WTC11 (cell line): ENCODE data around the gene MUC21. TPM values are rescaled to one million over a fixed set of nuclear protein-coding genes. Genes with fewer than 3 reads are reported as not detected.

Source experiments
- ATAC-seq: fragments of 200-7000 bp; cut with Tn5 transposase; 2 replicates; pipeline ENCODE4 v1.10.0; 2021; ENCODE audit warnings: mild to moderate bottlenecking, moderate library complexity
- CTCF ChIA-PET: fragments of 300-600 bp; sonication (Branson Sonifier 250); formaldehyde crosslinking; loops from one replicate; lab custom pipeline; 2021; ENCODE audit warnings: antibody characterized with exemption; lab: Charles Lee
- POLR2A ChIA-PET: fragments of 350-600 bp; sonication (Branson Sonifier 250); formaldehyde crosslinking; loops from one replicate; lab custom pipeline; 2021; ENCODE audit warnings: antibody characterized with exemption; lab: Charles Lee
- DNase-seq: peaks from one replicate; pipeline ENCODE4 v3.0.0; 2021; ENCODE audit warnings: low spot score
- H3K27ac Mint-ChIP-seq: 2 replicates; pipeline ENCODE4 v1.8.0; 2021; ENCODE audit warnings: mixed read lengths
- H3K27me3 Mint-ChIP-seq: 2 replicates; pipeline ENCODE4 v1.8.0; 2021; ENCODE audit warnings: low read depth, mild to moderate bottlenecking, moderate library complexity, mixed read lengths
- H3K36me3 Mint-ChIP-seq: 2 replicates; pipeline ENCODE4 v1.8.0; 2021; ENCODE audit warnings: mixed read lengths
- H3K4me1 Mint-ChIP-seq: 2 replicates; pipeline ENCODE4 v1.8.0; 2022; ENCODE audit warnings: mixed read lengths
- H3K4me3 Mint-ChIP-seq: 2 replicates; pipeline ENCODE4 v1.8.0; 2021; ENCODE audit warnings: mild to moderate bottlenecking, moderate library complexity, mixed read lengths
- H3K9me3 Mint-ChIP-seq: 2 replicates; pipeline ENCODE4 v1.8.0; 2021; ENCODE audit warnings: mixed read lengths
- CREM ChIP-seq: sonication (generic); formaldehyde crosslinking; IDR thresholded peaks from 2 replicates; pipeline ENCODE4 v1.8.1; 2022; ENCODE audit warnings: mild to moderate bottlenecking, missing genetic modification reagents, moderate library complexity
- ELF4 ChIP-seq: sonication (generic); formaldehyde crosslinking; IDR thresholded peaks from 2 replicates; pipeline ENCODE4 v1.8.1; 2022; ENCODE audit warnings: low read depth, mild to moderate bottlenecking, moderate library complexity, missing genetic modification reagents
- EMX1 ChIP-seq: fragments of 250-450 bp; sonication (Bioruptor Pico); IDR thresholded peaks from 2 replicates; pipeline ENCODE4 v1.8.0; 2021; ENCODE audit warnings: mild to moderate bottlenecking
- NR1H2 ChIP-seq: sonication (generic); formaldehyde crosslinking; IDR thresholded peaks from 2 replicates; pipeline ENCODE4 v1.9.0; 2021; ENCODE audit warnings: mild to moderate bottlenecking, moderate library complexity, missing genetic modification reagents
- PRRX2 ChIP-seq: fragments of 250-450 bp; sonication (Bioruptor Pico); IDR thresholded peaks from 2 replicates; pipeline ENCODE4 v1.8.0; 2021; ENCODE audit warnings: mild to moderate bottlenecking
- RELA ChIP-seq: sonication (generic); formaldehyde crosslinking; IDR thresholded peaks from 2 replicates; pipeline ENCODE4 v1.8.1; 2022; ENCODE audit warnings: missing genetic modification reagents, mild to moderate bottlenecking, borderline replicate concordance
- SP1 ChIP-seq: sonication (generic); formaldehyde crosslinking; conservative IDR thresholded peaks from 2 replicates; pipeline ENCODE4 v1.8.1; 2022; ENCODE audit warnings: missing genetic modification reagents
- TEAD1 ChIP-seq: sonication (generic); formaldehyde crosslinking; IDR thresholded peaks from 2 replicates; pipeline ENCODE4 v1.8.0; 2022; ENCODE audit warnings: mild to moderate bottlenecking, missing genetic modification reagents
- ZBTB21 ChIP-seq: sonication (generic); formaldehyde crosslinking; IDR thresholded peaks from 2 replicates; pipeline ENCODE4 v1.8.1; 2023; ENCODE audit warnings: mild to moderate bottlenecking, missing genetic modification reagents, borderline replicate concordance
- ZNF138 ChIP-seq: sonication (generic); formaldehyde crosslinking; conservative IDR thresholded peaks from 2 replicates; pipeline ENCODE4 v1.8.1; 2022; ENCODE audit warnings: mild to moderate bottlenecking, moderate library complexity, missing genetic modification reagents
- ZNF423 ChIP-seq: fragments of 250-450 bp; sonication (Bioruptor Pico); IDR thresholded peaks from 2 replicates; pipeline ENCODE4 v2.1.2; 2022; ENCODE audit warnings: mild to moderate bottlenecking, moderate library complexity
- ZNF671 ChIP-seq: fragments of 250-450 bp; sonication (Bioruptor Pico); IDR thresholded peaks from 2 replicates; pipeline ENCODE4 v1.8.0; 2021; ENCODE audit warnings: mild to moderate bottlenecking
- total RNA-seq: library from RNA; stranded (reverse); gene quantifications from 3 replicates; pipeline ENCODE4 v1.2.3, GENCODE V29; 2021
- TF ChIP-seq, protein P1 (sequence below): sonication (generic); formaldehyde crosslinking; IDR thresholded peaks from 2 replicates; pipeline ENCODE4 v1.8.1; 2023; ENCODE audit warnings: mild to moderate bottlenecking, missing genetic modification reagents
- TF ChIP-seq, protein P2 (sequence below): sonication (generic); formaldehyde crosslinking; IDR thresholded peaks from 2 replicates; pipeline ENCODE4 v1.8.0; 2022; ENCODE audit warnings: mild to moderate bottlenecking, missing genetic modification reagents
- TF ChIP-seq, protein P3 (sequence below): fragments of 200-600 bp; IDR thresholded peaks from 2 replicates; pipeline ENCODE4 v1.8.0; 2022; ENCODE audit warnings: antibody characterized with exemption
- TF ChIP-seq, protein P4 (sequence below): sonication (generic); formaldehyde crosslinking; IDR thresholded peaks from 2 replicates; pipeline ENCODE4 v1.8.0; 2022; ENCODE audit warnings: mild to moderate bottlenecking, missing genetic modification reagents
- TF ChIP-seq, protein P5 (sequence below): sonication (generic); formaldehyde crosslinking; IDR thresholded peaks from 2 replicates; pipeline ENCODE4 v1.8.1; 2022; ENCODE audit warnings: mild to moderate bottlenecking, moderate library complexity, missing genetic modification reagents
- TF ChIP-seq, protein P6 (sequence below): sonication (generic); formaldehyde crosslinking; IDR thresholded peaks from 2 replicates; pipeline ENCODE4 v1.8.1; 2022; ENCODE audit warnings: missing genetic modification reagents, borderline replicate concordance
- TF ChIP-seq, protein P7 (sequence below): sonication (generic); formaldehyde crosslinking; conservative IDR thresholded peaks from 2 replicates; pipeline ENCODE4 v1.8.1; 2023; ENCODE audit warnings: mild to moderate bottlenecking, low read depth, missing genetic modification reagents, moderate library complexity
- TF ChIP-seq, protein P8 (sequence below): fragments of 250-450 bp; sonication (Bioruptor Pico); IDR thresholded peaks from 2 replicates; pipeline ENCODE4 v1.8.0; 2021; ENCODE audit warnings: mild to moderate bottlenecking

The MUC21 gene
- total RNA-seq, 1 experiment from 2014 or later = not detected

DNA sequence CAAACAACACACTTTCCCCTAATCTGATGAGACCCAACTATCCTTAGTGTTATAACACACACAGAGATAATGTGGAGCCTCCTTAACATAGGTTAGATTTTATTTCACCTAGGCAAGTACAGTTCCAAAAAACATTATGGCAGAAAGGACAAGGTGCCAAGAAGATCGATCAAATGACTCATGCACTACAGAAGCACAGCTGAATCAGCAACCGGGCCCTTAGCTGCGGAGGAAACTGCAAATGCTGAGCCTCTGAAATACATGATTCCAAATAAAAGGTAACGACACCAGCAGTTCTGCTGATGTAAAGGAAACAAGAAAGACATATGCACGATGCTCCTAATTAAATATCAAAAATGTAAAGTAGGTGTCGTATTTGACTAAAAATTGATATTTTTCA is 19.9 kb upstream of the MUC21 start:
- TF ChIP-seq ZBTB21 (no peak), ZNF138 (CRISPR knock-in tag) (no peak), ZNF671 (CRISPR knock-in tag) (no peak)
- TF ChIP-seq, protein P1, sequence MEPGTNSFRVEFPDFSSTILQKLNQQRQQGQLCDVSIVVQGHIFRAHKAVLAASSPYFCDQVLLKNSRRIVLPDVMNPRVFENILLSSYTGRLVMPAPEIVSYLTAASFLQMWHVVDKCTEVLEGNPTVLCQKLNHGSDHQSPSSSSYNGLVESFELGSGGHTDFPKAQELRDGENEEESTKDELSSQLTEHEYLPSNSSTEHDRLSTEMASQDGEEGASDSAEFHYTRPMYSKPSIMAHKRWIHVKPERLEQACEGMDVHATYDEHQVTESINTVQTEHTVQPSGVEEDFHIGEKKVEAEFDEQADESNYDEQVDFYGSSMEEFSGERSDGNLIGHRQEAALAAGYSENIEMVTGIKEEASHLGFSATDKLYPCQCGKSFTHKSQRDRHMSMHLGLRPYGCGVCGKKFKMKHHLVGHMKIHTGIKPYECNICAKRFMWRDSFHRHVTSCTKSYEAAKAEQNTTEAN (CRISPR knock-in tag) = no peak
- TF ChIP-seq, protein P2, sequence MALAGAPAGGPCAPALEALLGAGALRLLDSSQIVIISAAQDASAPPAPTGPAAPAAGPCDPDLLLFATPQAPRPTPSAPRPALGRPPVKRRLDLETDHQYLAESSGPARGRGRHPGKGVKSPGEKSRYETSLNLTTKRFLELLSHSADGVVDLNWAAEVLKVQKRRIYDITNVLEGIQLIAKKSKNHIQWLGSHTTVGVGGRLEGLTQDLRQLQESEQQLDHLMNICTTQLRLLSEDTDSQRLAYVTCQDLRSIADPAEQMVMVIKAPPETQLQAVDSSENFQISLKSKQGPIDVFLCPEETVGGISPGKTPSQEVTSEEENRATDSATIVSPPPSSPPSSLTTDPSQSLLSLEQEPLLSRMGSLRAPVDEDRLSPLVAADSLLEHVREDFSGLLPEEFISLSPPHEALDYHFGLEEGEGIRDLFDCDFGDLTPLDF (CRISPR knock-in tag) = no peak
- TF ChIP-seq, protein P3, sequence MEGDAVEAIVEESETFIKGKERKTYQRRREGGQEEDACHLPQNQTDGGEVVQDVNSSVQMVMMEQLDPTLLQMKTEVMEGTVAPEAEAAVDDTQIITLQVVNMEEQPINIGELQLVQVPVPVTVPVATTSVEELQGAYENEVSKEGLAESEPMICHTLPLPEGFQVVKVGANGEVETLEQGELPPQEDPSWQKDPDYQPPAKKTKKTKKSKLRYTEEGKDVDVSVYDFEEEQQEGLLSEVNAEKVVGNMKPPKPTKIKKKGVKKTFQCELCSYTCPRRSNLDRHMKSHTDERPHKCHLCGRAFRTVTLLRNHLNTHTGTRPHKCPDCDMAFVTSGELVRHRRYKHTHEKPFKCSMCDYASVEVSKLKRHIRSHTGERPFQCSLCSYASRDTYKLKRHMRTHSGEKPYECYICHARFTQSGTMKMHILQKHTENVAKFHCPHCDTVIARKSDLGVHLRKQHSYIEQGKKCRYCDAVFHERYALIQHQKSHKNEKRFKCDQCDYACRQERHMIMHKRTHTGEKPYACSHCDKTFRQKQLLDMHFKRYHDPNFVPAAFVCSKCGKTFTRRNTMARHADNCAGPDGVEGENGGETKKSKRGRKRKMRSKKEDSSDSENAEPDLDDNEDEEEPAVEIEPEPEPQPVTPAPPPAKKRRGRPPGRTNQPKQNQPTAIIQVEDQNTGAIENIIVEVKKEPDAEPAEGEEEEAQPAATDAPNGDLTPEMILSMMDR = no peak
- TF ChIP-seq, all 79 proteins: peak for 0
- CTCF ChIA-PET = no interaction called here
- Mint-ChIP-seq H3K27ac (no peak overlapping the region), H3K4me1 (peaks cover 4% of the 10 kb centered on the region; the same call in 1 of the 2 replicates), H3K36me3 (no peaks in the 10 kb centered on the region), H3K9me3 (peaks cover 25% of the 10 kb centered on the region), H3K4me3 (no peak overlapping the region), H3K27me3 (peaks cover 8% of the 10 kb centered on the region)
- POLR2A ChIA-PET = no interaction called here
- ATAC-seq (no peak), DNase-seq (no peak)

DNA sequence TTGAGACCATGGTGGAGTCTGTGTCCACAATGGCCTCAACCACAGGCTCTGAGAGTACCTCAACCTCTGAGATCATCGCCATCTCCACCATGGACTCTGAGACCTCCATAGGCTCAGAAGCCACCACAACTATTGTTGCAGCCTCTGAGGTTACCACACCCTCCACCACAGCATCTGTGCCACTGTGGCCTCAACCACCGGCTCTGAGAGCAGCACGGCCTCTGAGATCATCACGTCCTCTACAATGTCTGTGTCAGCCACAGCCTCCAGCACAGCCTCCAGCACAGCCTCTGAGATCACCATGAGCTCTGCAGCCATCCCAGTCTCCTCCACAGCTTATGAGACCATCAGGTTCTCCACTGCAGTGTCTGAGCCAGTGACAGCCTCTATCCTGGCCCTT is 19.4 kb upstream of the MUC21 start:
- DNase-seq = no peak
- H3K27ac Mint-ChIP-seq = no peak overlapping the region
- H3K9me3 Mint-ChIP-seq = peaks cover 24% of the 10 kb centered on the region
- ChIA-PET POLR2A (no interaction called here), CTCF (interaction anchor here (1.2 kb wide), 1 partner anchor 123 kb away, joined by 3 read pairs; no protein-coding TSS in a partner anchor)
- H3K4me3 Mint-ChIP-seq = no peak overlapping the region
- ATAC-seq = no peak
- H3K4me1 Mint-ChIP-seq = peaks cover 4% of the 10 kb centered on the region; the same call in 1 of the 2 replicates
- no peaks in the 10 kb centered on the region for H3K36me3 Mint-ChIP-seq
- peaks cover 7% of the 10 kb centered on the region for H3K27me3 Mint-ChIP-seq
- no peak for TF ChIP-seq ZNF423 (CRISPR knock-in tag)
- TF ChIP-seq, protein P4, sequence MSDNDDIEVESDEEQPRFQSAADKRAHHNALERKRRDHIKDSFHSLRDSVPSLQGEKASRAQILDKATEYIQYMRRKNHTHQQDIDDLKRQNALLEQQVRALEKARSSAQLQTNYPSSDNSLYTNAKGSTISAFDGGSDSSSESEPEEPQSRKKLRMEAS (CRISPR knock-in tag) = no peak
- TF ChIP-seq ELF4 (CRISPR knock-in tag) = no peak
- TF ChIP-seq, protein P5, sequence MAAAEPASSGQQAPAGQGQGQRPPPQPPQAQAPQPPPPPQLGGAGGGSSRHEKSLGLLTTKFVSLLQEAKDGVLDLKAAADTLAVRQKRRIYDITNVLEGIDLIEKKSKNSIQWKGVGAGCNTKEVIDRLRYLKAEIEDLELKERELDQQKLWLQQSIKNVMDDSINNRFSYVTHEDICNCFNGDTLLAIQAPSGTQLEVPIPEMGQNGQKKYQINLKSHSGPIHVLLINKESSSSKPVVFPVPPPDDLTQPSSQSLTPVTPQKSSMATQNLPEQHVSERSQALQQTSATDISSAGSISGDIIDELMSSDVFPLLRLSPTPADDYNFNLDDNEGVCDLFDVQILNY (CRISPR knock-in tag) = no peak
- TF ChIP-seq, protein P6, sequence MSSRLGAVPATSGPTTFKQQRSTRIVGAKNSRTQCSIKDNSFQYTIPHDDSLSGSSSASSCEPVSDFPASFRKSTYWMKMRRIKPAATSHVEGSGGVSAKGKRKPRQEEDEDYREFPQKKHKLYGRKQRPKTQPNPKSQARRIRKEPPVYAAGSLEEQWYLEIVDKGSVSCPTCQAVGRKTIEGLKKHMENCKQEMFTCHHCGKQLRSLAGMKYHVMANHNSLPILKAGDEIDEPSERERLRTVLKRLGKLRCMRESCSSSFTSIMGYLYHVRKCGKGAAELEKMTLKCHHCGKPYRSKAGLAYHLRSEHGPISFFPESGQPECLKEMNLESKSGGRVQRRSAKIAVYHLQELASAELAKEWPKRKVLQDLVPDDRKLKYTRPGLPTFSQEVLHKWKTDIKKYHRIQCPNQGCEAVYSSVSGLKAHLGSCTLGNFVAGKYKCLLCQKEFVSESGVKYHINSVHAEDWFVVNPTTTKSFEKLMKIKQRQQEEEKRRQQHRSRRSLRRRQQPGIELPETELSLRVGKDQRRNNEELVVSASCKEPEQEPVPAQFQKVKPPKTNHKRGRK = no peak
- TF ChIP-seq SP1 (CRISPR knock-in tag) = no peak
- TF ChIP-seq, protein P7, sequence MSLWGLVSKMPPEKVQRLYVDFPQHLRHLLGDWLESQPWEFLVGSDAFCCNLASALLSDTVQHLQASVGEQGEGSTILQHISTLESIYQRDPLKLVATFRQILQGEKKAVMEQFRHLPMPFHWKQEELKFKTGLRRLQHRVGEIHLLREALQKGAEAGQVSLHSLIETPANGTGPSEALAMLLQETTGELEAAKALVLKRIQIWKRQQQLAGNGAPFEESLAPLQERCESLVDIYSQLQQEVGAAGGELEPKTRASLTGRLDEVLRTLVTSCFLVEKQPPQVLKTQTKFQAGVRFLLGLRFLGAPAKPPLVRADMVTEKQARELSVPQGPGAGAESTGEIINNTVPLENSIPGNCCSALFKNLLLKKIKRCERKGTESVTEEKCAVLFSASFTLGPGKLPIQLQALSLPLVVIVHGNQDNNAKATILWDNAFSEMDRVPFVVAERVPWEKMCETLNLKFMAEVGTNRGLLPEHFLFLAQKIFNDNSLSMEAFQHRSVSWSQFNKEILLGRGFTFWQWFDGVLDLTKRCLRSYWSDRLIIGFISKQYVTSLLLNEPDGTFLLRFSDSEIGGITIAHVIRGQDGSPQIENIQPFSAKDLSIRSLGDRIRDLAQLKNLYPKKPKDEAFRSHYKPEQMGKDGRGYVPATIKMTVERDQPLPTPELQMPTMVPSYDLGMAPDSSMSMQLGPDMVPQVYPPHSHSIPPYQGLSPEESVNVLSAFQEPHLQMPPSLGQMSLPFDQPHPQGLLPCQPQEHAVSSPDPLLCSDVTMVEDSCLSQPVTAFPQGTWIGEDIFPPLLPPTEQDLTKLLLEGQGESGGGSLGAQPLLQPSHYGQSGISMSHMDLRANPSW (CRISPR knock-in tag) = no peak
- TF ChIP-seq, protein P1 (CRISPR knock-in tag) = no peak
- no peak for TF ChIP-seq RELA (CRISPR knock-in tag)
- no peak for TF ChIP-seq CREM
- no peak for TF ChIP-seq NR1H2 (CRISPR knock-in tag)
- TF ChIP-seq PRRX2 (CRISPR knock-in tag) = no peak
- no peak for TF ChIP-seq TEAD1
- TF ChIP-seq, protein P8, sequence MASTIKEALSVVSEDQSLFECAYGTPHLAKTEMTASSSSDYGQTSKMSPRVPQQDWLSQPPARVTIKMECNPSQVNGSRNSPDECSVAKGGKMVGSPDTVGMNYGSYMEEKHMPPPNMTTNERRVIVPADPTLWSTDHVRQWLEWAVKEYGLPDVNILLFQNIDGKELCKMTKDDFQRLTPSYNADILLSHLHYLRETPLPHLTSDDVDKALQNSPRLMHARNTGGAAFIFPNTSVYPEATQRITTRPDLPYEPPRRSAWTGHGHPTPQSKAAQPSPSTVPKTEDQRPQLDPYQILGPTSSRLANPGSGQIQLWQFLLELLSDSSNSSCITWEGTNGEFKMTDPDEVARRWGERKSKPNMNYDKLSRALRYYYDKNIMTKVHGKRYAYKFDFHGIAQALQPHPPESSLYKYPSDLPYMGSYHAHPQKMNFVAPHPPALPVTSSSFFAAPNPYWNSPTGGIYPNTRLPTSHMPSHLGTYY = no peak
- no peak for TF ChIP-seq EMX1
